Measurements from ENCODE around the gene CAPN12.
"Not testable (repeated sequence)": the region's sequence is repeated elsewhere in the genome, so short reads cannot be mapped to it uniquely, and the experiment has no call there.

The CAPN12 gene

DNA sequence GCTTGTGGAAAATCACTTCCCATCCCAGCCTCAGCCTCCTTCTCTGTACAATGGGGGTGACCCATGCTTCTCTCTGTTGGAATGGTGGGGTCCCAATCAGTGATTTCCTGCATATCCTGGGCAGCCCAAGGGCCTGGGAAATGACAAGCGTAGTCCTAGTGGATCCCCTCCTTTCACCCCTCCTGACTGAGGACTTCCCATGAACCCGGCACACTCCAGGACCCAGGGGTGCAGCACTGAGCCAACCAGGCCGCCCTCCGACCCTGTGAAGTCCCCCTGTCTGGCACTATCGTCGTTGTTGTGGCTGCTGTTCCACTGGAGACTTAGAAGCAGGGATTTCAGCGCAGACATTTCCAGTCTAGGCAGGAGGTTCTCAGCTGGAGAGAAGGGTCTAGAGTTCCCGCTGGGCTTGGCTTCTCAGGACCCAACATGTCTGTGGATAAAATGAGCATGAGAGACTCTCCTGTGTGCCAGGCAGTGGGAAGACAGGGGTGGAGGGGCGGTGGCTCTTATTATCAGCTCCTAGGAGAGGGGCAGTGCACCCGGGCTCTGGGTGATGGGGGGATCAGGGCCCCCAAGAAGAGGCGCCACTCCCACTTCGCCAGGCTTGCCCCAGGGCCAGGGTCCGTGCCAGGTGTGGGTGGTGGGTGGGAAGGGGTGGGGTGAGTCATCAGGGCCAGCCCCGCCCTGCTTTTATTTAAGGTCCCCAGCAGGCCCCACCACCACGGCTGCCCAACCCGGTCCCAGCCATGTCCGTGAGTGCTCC, 44.4 kb upstream of the CAPN12 start, which contains the start of gene LGALS7B:
Gene LGALS7B (plus strand): TSS at position 723 of the 766 bp plus-strand sequence. CDS start 27 bp downstream, at position 750.
- Histone ChIP-seq H3K4me1 (ENCODE audit: insufficient read depth, low read length, poor library complexity, severe bottlenecking) (no peaks in the 10 kb centered on the region), H3K4me2 (ENCODE audit: low read depth, low read length, poor library complexity, severe bottlenecking) (no peak within 1 kb of the TSS), H3K9ac (ENCODE audit: low read depth, low read length, poor library complexity, severe bottlenecking) (no peak within 1 kb of the TSS), H2AFZ (ENCODE audit: low read length) (no peak within 1 kb of the TSS), H3K36me3 (ENCODE audit: insufficient read depth, low read length) (no peaks in the 10 kb centered on the region), H3K27me3 (ENCODE audit: insufficient read depth, low read length, poor library complexity, severe bottlenecking) (no peaks in the 10 kb centered on the region), H3K4me3 (ENCODE audit: low read length, poor library complexity, severe bottlenecking) (no peak within 1 kb of the TSS), H4K20me1 (ENCODE audit: insufficient read depth, low read length, poor library complexity, severe bottlenecking) (no peaks in the 10 kb centered on the region), H3F3A (ENCODE audit: low read depth) (no peaks in the 10 kb centered on the region), H3K79me2 (ENCODE audit: insufficient read depth, low read length) (no peaks in the 10 kb centered on the region), H3K9me2 (replicated peaks; ENCODE audit: low read depth, low read length) (no peaks in the 10 kb centered on the region), H3K9me3 (ENCODE audit: insufficient read depth, low read depth, low read length) (no peaks in the 10 kb centered on the region)
- TF ChIP-seq, protein P1, sequence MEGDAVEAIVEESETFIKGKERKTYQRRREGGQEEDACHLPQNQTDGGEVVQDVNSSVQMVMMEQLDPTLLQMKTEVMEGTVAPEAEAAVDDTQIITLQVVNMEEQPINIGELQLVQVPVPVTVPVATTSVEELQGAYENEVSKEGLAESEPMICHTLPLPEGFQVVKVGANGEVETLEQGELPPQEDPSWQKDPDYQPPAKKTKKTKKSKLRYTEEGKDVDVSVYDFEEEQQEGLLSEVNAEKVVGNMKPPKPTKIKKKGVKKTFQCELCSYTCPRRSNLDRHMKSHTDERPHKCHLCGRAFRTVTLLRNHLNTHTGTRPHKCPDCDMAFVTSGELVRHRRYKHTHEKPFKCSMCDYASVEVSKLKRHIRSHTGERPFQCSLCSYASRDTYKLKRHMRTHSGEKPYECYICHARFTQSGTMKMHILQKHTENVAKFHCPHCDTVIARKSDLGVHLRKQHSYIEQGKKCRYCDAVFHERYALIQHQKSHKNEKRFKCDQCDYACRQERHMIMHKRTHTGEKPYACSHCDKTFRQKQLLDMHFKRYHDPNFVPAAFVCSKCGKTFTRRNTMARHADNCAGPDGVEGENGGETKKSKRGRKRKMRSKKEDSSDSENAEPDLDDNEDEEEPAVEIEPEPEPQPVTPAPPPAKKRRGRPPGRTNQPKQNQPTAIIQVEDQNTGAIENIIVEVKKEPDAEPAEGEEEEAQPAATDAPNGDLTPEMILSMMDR (conservative IDR thresholded peaks at IDR 0.05; ENCODE audit: low read length): no peak
- TF ChIP-seq EZH2phosphoT487 (IDR thresholded peaks at IDR 0.05; ENCODE audit: borderline replicate concordance): no peak

DNA sequence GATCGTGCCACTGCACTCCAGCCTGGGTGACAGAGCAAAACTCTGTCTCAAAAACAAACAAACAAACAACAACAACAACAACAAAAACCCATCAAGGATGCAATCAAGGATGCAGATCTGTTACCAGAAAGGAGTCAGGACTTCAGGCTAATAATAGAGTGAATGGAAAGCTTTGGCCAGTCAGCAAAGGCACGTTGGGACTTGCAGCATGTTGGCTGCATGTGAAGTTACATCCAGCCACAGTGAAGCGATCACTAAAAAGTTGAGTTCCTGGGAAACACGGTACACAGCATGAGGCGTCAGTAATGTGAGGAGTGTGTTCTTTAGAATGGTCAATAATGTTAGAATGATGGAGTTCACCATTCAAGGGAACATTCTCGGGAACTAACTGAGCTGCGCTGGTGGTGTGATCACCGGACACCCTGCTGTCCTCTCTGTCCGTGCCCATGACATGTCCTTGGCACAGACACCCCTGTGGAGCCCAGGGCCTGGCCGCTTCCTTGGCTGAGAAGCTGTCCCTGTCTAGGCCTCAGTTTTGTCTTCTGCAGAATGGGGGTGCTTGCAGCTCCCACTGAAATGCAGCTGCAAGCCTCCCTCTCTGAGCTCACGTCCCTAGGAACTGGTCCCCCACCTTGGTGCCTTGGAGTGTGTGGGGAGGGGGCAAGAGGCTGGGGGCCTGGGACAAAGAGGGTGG, 42.4 kb upstream of the CAPN12 start:
- no peak overlapping the region for H2AFZ ChIP-seq (ENCODE audit: low read length)
- no peaks in the 10 kb centered on the region for H3K27me3 ChIP-seq (ENCODE audit: insufficient read depth, low read length, poor library complexity, severe bottlenecking)

GRCh38 chr19:38786061-38786460, 41.8 kb upstream of the CAPN12 start:
- H2AFZ ChIP-seq (ENCODE audit: low read length); H3K4me2 ChIP-seq (ENCODE audit: low read depth, low read length, poor library complexity, severe bottlenecking); H3K4me3 ChIP-seq (ENCODE audit: low read length, poor library complexity, severe bottlenecking); H3K79me2 ChIP-seq (ENCODE audit: insufficient read depth, low read length); H4K20me1 ChIP-seq (ENCODE audit: insufficient read depth, low read length, poor library complexity, severe bottlenecking); H3K36me3 ChIP-seq (ENCODE audit: insufficient read depth, low read length); H3K9me3 ChIP-seq (ENCODE audit: insufficient read depth, low read depth, low read length); H3K27me3 ChIP-seq (ENCODE audit: insufficient read depth, low read length, poor library complexity, severe bottlenecking); H3K4me1 ChIP-seq (ENCODE audit: insufficient read depth, low read length, poor library complexity, severe bottlenecking); H3K9ac ChIP-seq (ENCODE audit: low read depth, low read length, poor library complexity, severe bottlenecking); H3K9me2 ChIP-seq (replicated peaks; ENCODE audit: low read depth, low read length); H3F3A ChIP-seq (ENCODE audit: low read depth): not testable (repeated sequence)

More for the DNA sequence above, 42.4 kb upstream of the CAPN12 start:
- Histone ChIP-seq H3K79me2 (ENCODE audit: insufficient read depth, low read length) (no peaks in the 10 kb centered on the region), H3F3A (ENCODE audit: low read depth) (no peaks in the 10 kb centered on the region), H3K9ac (ENCODE audit: low read depth, low read length, poor library complexity, severe bottlenecking) (no peak overlapping the region), H3K36me3 (ENCODE audit: insufficient read depth, low read length) (no peaks in the 10 kb centered on the region), H3K9me2 (replicated peaks; ENCODE audit: low read depth, low read length) (no peaks in the 10 kb centered on the region), H3K4me3 (ENCODE audit: low read length, poor library complexity, severe bottlenecking) (no peak overlapping the region), H3K4me2 (ENCODE audit: low read depth, low read length, poor library complexity, severe bottlenecking) (no peak overlapping the region), H3K4me1 (ENCODE audit: insufficient read depth, low read length, poor library complexity, severe bottlenecking) (no peaks in the 10 kb centered on the region), H3K9me3 (ENCODE audit: insufficient read depth, low read depth, low read length) (no peaks in the 10 kb centered on the region), H4K20me1 (ENCODE audit: insufficient read depth, low read length, poor library complexity, severe bottlenecking) (no peaks in the 10 kb centered on the region)
- TF ChIP-seq EZH2phosphoT487 (IDR thresholded peaks at IDR 0.05; ENCODE audit: borderline replicate concordance): no peak
- TF ChIP-seq, protein P1 (conservative IDR thresholded peaks at IDR 0.05; ENCODE audit: low read length): no peak
